Erythroblast (primary cell): ENCODE results near the gene GLIS1.

Source experiments
- GATA1 ChIP-seq: IDR thresholded peaks from 2 replicates; pipeline ENCODE4 v1.6.1; 2011; ENCODE audit warnings: low read depth, mild to moderate bottlenecking, control low read depth, low read length, moderate library complexity
- POLR2A ChIP-seq: IDR thresholded peaks from 2 replicates; pipeline ENCODE4 v1.6.1; 2011; ENCODE audit warnings: mild to moderate bottlenecking, low read length

DNA sequence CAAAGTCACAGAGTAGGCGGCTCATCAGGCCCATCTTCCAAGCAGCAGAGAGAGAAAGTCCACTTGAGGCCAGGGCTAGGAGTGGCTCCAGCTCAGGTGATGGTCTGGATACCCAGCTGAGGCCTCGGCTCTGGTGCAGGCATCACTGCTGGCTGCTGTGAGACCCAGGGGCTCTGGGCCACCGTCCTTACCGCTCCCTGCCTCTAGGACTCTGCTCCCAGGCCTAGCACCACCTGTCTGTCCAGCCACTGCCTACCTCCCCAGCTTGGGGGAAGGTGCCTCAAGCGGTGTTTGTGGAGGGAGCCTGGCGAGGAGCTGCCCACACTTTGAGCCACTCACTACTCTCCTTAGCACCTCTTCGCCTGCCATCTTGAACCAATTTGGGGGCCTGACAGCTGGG is 221.9 kb downstream of the GLIS1 start:
- TF ChIP-seq POLR2A (no peak), GATA1 (no peak)
